Jurkat, Clone E6-1 (cell line): ENCODE measurements around the gene EXD3.

Experiments
- DNase-seq: peaks from one replicate; pipeline ENCODE4 v3.0.0-alpha.2; 2011; ENCODE audit warnings: low read depth, low spot score
- H3K4me3 ChIP-seq: 2 replicates; pipeline ENCODE4 v1.5.1; 2011; ENCODE audit warnings: mild to moderate bottlenecking, low read length, control low read depth, moderate library complexity

EXD3 gene

GRCh38 chr9:137449081-137449844, 26.3 kb upstream of the EXD3 start:
- H3K4me3 ChIP-seq = no peak overlapping the region
- DNase-seq = no peak

DNA sequence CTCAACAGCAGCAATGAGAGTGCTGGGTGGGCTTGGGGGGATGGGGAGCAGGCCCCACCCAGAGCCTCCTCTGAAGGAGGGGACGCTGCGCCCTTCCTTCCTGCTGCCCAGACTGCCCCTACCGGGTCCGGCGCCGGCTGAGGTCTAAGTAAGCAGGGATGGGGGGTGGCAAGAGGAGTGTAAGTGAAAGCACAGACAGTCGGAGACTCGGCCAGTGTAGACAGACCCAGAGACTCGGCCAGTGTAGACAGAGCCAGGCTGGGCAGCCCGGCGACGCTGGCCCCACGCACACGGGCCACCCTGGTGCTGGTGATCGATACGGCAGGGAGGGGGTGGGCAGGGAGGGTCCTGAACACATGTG, 25.6 kb upstream of the EXD3 start:
- DNase-seq = no peak
- no peak overlapping the region for H3K4me3 ChIP-seq

DNA sequence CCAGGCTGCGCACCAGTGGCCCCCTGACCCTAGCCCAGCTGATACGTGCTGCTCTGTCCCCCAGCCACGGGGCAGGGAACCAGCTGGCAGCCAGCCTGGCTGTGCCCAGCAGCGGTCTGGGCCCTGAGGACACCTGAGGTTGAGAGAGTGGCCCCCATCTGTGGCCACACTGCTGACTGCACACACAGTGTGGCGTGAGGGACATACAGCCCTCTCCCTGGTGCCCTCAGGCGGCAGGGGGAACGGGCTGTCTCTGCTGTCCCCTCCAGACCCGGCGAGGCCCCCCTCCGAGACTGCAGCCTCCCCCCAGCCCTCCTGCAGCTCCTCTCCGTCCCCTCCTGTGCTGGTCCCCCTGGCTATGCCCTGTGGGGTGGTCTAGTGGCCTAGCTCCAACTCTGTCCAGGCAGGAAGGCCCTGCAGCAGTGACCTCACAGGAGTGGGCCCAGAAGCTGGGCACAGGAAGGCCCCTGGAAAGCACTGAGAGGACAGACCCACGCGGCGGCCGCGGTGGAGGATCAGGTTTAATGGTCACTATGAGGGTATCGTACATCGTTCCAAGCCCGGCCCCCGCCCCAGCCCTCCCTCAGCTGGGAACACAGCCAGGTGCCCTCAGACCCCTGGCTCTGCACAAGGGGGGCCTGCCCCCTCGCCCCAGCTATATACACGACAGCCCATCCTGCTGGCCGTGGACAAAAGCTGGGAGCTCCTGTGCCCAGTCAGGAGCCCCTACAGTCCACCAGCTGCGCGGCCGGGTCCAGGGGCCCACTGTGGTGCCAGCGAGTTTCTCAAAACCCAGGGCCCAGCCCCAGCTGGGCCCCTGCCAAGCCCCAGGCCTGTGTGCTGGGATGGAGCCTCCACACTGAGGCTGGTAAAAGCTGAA, 25.0 kb upstream of the EXD3 start:
- no peak overlapping the region for H3K4me3 ChIP-seq
- DNase-seq = no peak

DNA sequence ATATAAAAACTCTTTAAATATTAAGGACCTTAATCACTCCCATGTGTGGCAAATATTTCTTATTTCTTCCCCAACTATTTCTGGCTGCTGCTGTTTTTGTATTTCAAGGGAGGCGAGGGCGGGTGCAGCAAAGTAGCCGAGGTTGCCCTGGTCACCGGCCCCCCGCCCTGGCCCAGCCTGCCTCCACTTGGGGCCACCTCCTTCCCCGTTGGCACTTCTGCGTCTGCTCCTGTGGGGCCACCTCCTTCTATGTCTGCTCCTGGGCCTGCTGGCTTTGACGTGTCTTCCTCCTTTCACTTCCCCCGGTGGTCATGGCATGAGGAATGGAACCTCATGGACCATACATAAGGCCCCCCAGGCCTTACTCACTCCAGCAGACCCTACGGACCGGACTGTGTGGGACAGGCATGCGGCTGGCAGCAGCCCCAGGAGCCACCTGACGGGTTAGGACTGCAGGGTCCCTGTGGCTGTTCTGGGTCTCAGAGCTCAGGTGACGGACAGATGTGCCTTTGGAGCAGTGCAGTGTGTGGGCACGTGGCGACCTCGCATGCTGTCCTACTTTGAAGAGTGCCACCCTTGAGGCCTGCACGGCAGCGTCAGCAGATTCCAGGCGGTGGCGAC, 24.0 kb upstream of the EXD3 start:
- H3K4me3 ChIP-seq = no peak overlapping the region
- DNase-seq = no peak

- no peak for DNase-seq
- no peak overlapping the region for H3K4me3 ChIP-seq
These were observed 23.0 kb upstream of the EXD3 start for GRCh38 chr9:137445930-137446431.

DNA sequence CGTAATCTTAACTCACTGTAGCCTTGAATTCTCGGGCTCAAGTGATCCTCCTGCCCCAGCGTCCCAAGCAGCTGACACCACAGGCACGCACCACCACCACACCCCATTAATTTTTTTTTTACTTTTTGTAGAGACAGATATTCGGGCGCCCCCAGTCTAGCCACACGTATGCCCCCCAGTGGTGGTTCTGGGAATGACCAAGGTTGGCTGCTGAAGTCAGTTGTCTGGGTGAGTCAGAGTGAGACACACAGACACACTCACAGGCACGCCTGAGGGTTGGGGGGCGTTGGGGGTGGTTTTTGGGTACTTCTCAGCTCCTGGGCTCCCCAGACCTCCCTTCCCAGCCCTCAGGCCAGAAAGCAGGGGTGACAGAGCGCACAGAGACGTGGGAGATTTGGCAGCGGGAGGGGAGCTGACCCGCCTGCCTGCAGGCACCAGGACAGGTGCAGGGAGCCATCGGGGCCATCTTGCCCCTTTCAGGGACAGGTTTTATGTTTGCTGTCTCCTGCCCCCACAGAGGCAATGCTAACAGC, 22.4 kb upstream of the EXD3 start:
- no peak overlapping the region for H3K4me3 ChIP-seq
- DNase-seq = peak; percentile 28

- no peak for DNase-seq
- no peak overlapping the region for H3K4me3 ChIP-seq
These were observed 21.3 kb upstream of the EXD3 start for GRCh38 chr9:137444106-137444790.

DNA sequence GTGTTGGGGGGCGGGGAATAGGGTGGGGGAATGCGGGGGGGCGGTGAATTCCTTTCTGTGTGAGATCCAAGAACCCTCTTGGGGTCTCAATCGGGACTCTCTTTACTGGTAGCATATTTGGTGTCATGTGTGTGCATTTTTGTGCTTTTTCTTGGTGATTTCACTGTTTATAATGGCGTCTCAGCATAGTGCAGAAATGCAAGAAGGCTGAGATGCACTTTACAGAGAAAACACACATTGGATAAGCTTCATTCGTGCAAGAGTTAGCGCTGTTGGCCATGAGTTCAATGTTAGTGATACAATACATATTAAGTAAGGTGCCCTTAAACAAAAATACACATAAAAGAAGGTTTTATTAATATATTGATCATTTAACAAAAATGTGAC, 19.0 kb upstream of the EXD3 start:
- DNase-seq = no peak
- no peak overlapping the region for H3K4me3 ChIP-seq

DNA sequence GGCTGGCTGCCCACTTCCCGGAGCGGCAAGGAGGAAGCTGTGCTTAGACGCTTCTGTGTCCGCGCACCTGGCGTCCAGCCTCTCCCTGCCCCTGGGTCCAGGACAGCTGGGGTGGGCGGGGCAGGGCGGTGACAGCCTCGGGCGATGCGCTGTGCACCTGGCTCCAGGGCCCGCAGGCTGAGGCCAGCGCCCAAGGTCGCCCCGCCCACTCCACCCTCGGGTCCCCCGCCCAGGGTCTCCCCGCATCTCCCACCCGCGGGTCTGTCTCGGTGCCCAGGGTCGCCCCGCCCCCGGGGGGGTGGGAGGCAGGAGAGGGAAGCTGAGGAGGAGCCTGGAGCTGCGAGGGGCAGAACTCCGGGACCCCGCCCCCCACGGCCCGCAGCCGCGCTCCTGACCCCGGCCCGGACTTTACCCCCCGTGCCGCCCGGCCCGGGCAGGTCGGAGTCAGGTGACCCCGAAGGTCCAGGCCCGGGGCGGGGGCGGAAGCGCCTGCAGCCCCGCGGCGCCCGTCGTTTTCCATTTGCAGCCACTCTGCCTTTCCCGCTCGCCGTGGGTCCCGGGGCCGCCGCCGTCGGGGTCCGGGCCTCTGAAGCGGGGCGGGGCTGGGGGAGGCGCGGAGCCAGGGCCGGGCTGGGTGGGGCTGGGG, 18.4 kb upstream of the EXD3 start, which contains the start of gene ENTPD8:
ENTPD8 (minus strand) TSS at position 69 of the 646 bp plus-strand sequence. CDS start 3,072 bp downstream, outside the sequence.
- H3K4me3 ChIP-seq = no peak within 1 kb of the TSS
- DNase-seq = no peak

DNA sequence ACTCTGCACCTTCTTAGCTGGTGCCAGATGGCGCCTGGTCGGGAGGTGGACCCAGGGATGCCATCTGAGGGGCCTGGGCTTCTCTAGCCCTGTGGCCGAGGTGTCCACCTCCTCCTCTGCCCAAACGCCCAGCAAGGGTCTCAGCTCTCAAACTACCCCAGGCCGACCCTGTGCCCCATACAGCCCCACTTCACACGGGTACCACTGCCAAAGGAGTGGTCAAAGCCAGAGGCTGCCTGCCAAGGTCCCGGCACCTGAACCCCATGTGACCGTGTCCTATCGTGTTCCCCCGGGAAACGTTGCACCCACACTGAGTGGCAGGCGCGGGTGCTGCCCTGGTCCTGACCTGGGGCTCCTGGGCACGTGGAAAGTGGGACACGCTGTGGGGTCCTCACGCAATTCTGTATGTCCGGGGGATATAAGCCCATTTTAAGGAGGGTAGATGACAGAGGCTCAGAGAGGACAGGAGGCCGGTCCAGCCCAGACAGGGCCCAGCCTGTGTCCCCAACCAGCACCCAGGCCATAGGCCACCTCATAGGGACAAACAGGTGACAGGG, 16.3 kb upstream of the EXD3 start:
- H3K4me3 ChIP-seq = no peak overlapping the region
- DNase-seq = no peak

DNA sequence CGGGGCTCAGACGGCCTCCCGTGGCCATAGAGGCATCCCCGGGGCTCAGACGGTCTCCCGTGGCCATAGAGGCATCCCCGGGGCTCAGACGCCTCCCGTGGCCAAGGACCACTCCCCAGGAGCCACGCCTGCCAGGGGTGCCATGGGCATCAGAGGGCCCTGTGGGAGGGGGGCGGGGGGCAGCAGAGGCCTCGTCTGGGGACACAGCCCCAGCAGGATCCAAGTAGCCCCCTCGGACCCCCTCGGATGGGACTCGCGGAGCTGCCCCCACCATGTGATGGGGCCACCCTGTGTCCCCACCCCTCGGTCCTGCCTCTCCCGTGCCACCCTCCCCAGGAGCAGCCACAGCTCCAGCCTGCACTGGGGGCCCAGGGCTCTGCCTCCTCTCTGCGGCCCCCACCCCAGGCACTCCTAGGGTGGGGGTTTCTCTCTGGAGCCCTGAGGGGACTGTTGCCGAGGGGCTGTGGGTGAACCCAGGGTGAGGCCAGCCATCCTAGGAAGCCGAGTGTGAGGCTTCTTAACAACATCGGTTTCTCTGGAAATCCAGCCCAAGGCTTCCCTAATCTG, 15.7 kb upstream of the EXD3 start:
- no peak overlapping the region for H3K4me3 ChIP-seq
- DNase-seq = no peak

GRCh38 chr9:137437691-137438590, 15.0 kb upstream of the EXD3 start:
- DNase-seq = no peak
- no peak overlapping the region for H3K4me3 ChIP-seq

DNA sequence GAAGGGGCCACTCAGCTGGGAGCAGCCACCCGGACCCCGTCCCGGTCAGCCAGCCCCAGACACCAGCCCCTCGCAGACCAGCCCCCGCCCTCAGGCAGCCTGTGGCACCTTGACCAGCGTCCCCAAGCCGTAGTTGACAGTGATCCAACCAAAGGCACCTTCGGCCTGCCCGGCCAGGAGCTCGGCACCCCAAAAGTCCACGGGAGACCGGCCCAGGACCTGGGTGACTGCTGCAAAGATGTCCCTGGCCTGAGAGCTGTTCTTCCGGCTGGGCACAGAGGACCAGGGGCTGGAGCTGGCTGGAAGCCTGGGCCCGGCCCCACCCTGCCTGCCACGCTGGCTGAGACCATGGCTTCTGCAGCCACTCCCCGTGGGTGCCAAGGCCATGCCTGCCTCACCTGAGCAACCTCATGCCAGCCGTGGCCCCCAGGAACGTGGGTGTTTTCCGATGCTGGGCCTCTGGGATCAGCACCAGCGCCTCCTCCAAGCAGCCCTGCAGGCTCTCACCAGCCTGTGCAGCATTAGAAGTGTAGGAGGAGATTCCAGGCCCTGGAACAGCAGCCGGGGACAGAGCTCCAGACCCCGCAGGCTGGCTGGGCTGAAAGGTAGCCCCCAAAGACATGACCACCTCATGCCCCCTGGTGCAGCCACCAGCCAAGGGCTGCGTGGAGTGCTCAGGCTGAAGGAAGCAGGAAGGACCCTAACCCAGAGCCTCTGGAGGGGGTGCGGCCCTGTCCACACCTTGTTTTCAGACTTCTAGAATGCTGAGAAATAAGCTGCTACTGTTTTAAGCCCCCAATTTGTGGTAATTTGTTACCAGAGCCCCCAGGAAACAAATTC, 14.0 kb upstream of the EXD3 start:
- no peak overlapping the region for H3K4me3 ChIP-seq
- no peak for DNase-seq

GRCh38 chr9:137435980-137436760, 13.2 kb upstream of the EXD3 start:
- DNase-seq = no peak
- no peak overlapping the region for H3K4me3 ChIP-seq

DNA sequence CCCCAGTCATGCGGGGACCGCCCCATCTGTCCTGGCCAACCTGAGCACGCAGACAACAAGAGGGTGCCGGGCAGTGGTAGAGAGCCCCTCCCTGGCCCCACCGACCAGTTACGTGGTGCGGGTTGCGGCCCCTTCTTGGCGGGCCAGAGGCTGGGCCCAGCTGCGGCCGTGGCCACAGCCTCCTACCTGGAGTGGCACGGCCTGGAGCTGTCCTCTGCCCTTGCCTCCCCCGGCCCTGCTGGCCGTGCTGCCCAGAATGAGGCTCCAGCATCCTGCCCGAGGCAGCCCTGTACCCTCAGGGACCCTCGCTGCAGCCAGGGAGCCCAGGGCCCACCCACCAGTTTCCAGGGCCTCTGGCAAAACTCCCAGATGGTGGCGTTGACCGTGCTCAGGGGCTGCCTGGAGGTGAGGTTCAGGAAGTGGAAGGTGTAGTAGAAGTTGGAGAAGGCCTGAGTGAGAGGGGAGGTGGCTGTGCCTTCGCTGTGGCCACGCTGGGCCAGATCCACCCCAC, 12.5 kb upstream of the EXD3 start:
- no peak for DNase-seq
- no peak overlapping the region for H3K4me3 ChIP-seq
